ENCODE data around the gene TRPV6. TPM values are rescaled to one million over a fixed set of nuclear protein-coding genes. Genes with fewer than 3 reads are reported as not detected.

Gene TRPV6
- total and polyA plus RNA-seq, 2 donors from 2014 or later: 4.4 to 5.5 TPM

DNA sequence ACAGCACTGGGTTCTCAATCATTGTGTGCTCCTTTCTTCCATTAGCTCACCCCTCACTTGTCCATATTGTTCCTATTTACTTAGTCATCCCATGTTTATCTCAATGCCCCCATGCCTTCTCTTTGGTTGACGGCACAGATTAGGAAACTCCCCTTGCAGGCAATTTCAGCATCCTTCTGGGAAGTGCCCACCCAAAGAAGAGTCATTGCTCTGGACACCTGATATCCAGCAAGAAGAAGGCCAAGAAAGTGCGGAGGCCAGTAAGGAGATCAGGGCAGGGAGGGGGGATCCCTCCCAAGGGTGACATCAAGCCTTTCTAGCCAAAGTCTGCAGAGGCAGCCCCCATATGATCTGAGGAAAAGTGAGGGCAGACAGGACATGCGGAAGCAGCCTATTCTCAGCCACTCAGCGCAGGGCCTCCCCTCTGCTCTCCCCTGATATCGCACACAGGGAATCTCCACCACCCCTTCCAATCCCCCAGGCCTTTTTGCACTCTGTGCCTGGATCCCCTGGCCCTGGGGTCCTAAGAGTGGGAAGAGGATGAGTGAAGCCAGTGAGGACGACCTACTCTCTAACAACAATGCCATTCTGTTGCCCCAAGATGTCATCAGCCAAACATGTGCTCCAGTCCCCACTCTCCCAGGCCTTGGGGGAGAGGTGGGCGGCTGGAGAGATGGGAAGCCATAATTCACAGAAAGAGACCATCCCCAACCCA, 1.8 kb downstream of the TRPV6 start:
- peak overlapping the region in 1 of 3 donors; percentile 55 for H3K4me3 ChIP-seq (ENCODE audit: low read length in 3 of 3)
- peak in 2 of 5 donors; percentile 4 to 23 for DNase-seq
- FAIRE-seq: no peak
- no peaks in the 10 kb centered on the region for H3K27me3 ChIP-seq (ENCODE audit: control insufficient read depth, insufficient read depth, low read length)
- intact Hi-C loops (cut with DNase I): no loop called here
- TF ChIP-seq, protein P1, sequence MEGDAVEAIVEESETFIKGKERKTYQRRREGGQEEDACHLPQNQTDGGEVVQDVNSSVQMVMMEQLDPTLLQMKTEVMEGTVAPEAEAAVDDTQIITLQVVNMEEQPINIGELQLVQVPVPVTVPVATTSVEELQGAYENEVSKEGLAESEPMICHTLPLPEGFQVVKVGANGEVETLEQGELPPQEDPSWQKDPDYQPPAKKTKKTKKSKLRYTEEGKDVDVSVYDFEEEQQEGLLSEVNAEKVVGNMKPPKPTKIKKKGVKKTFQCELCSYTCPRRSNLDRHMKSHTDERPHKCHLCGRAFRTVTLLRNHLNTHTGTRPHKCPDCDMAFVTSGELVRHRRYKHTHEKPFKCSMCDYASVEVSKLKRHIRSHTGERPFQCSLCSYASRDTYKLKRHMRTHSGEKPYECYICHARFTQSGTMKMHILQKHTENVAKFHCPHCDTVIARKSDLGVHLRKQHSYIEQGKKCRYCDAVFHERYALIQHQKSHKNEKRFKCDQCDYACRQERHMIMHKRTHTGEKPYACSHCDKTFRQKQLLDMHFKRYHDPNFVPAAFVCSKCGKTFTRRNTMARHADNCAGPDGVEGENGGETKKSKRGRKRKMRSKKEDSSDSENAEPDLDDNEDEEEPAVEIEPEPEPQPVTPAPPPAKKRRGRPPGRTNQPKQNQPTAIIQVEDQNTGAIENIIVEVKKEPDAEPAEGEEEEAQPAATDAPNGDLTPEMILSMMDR (IDR thresholded peaks at IDR 0.05; ENCODE audit: borderline replicate concordance, extremely low read depth, insufficient read depth): no peak
- no peak overlapping the region for H3K9ac ChIP-seq (ENCODE audit: low read length in 3 of 3)
- no peaks in the 10 kb centered on the region for H3K9me3 ChIP-seq (ENCODE audit: control insufficient read depth in 2 of 3, insufficient read depth in 1 of 3, low read length in 3 of 3)
- no peak overlapping the region for H3K27ac ChIP-seq (ENCODE audit: low read depth in 2 of 2, low read length in 2 of 2)
- H3K4me1 ChIP-seq (ENCODE audit: control insufficient read depth in 2 of 3, insufficient read depth in 2 of 3, low read depth in 1 of 3, low read length in 3 of 3): no peaks in the 10 kb centered on the region
- no peaks in the 10 kb centered on the region for H3K36me3 ChIP-seq (ENCODE audit: control insufficient read depth in 2 of 3, insufficient read depth in 3 of 3, low read length in 3 of 3)

DNA sequence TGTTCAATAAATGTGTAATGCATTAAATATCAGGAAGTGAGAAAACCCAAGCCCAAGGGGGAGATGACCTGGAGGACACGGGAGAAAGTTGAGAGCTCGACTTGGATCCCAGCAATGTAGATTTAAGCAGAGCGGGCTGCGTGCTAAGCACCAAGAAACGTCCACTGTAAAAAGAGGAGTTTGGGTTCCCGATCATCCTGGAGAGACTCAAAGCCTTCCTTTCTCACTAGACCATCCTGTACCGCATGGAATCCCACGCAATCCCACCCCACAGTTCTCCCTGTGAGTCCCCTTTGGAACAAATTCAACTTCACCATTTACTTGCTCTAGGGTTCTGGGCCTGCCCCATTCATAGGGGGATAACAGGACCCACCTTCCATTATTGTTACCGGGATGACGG, 2.4 kb downstream of the TRPV6 start:
- TF ChIP-seq, protein P1 (IDR thresholded peaks at IDR 0.05; ENCODE audit: borderline replicate concordance, extremely low read depth, insufficient read depth): no peak
- no peak for FAIRE-seq
- intact Hi-C loops (cut with DNase I): no loop called here
- Histone ChIP-seq H3K4me3 (ENCODE audit: low read length in 3 of 3) (no peak overlapping the region), H3K27ac (ENCODE audit: low read depth in 2 of 2, low read length in 2 of 2) (no peak overlapping the region), H3K36me3 (ENCODE audit: control insufficient read depth in 2 of 3, insufficient read depth in 3 of 3, low read length in 3 of 3) (no peaks in the 10 kb centered on the region), H3K27me3 (ENCODE audit: control insufficient read depth, insufficient read depth, low read length) (no peaks in the 10 kb centered on the region), H3K9me3 (ENCODE audit: control insufficient read depth in 2 of 3, insufficient read depth in 1 of 3, low read length in 3 of 3) (no peaks in the 10 kb centered on the region), H3K9ac (ENCODE audit: low read length in 3 of 3) (no peak overlapping the region), H3K4me1 (ENCODE audit: control insufficient read depth in 2 of 3, insufficient read depth in 2 of 3, low read depth in 1 of 3, low read length in 3 of 3) (no peaks in the 10 kb centered on the region)
- DNase-seq: peak in 1 of 5 donors; percentile 7

DNA sequence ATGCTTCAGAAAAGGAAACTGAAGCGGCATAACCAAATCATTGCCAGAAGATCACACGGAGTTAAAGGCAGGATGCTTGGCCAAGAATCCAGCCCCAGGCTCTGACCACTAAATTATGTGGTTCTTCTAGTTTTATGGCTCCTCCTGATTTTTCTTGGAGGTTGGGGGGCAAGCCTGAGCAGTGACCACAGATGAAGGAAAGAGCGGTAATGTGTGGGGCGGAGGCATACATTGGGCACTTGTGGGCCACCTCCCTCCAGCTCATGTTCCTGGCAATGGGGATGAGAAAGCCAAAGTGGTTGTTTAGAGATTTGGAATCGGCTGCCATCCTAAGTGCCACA, 3.2 kb downstream of the TRPV6 start:
- TF ChIP-seq, protein P1 (IDR thresholded peaks at IDR 0.05; ENCODE audit: borderline replicate concordance, extremely low read depth, insufficient read depth): no peak
- Histone ChIP-seq H3K9ac (ENCODE audit: low read length in 3 of 3) (no peak overlapping the region), H3K9me3 (ENCODE audit: control insufficient read depth in 2 of 3, insufficient read depth in 1 of 3, low read length in 3 of 3) (no peaks in the 10 kb centered on the region), H3K36me3 (ENCODE audit: control insufficient read depth in 2 of 3, insufficient read depth in 3 of 3, low read length in 3 of 3) (no peaks in the 10 kb centered on the region), H3K4me1 (ENCODE audit: control insufficient read depth in 2 of 3, insufficient read depth in 2 of 3, low read depth in 1 of 3, low read length in 3 of 3) (no peaks in the 10 kb centered on the region), H3K27me3 (ENCODE audit: control insufficient read depth, insufficient read depth, low read length) (no peaks in the 10 kb centered on the region), H3K4me3 (ENCODE audit: low read length in 3 of 3) (no peak overlapping the region), H3K27ac (ENCODE audit: low read depth in 2 of 2, low read length in 2 of 2) (no peak overlapping the region)
- peak in 1 of 5 donors; percentile 3 for DNase-seq
- intact Hi-C loops (cut with DNase I): no loop called here
- FAIRE-seq: no peak
